ENCODE data around the gene TMEM80.
A peak's percentile ranks its signal among the peaks of the same experiment; 100 is the strongest.

Gene TMEM80

GRCh38 chr11:720017-720641 is 24.5 kb downstream of the TMEM80 start:
- H2BK15ac ChIP-seq (replicated peaks; ENCODE audit: low read depth): no peak overlapping the region
- peak overlapping the region; percentile 41 for H3K9ac ChIP-seq (ENCODE audit: low read length)
- no peak overlapping the region for H4K5ac ChIP-seq (ENCODE audit: low read length)
- H3K4ac ChIP-seq (ENCODE audit: low read depth, low read length): no peak overlapping the region
- H3K18ac ChIP-seq (ENCODE audit: low read length): no peak overlapping the region
- H4K8ac ChIP-seq (ENCODE audit: low read depth, low read length): no peak overlapping the region
- H3K4me2 ChIP-seq (ENCODE audit: low read length): peak overlapping the region; percentile 40
- no peaks in the 10 kb centered on the region for H3K36me3 ChIP-seq (ENCODE audit: control insufficient read depth, insufficient read depth, low read length)
- no peaks in the 10 kb centered on the region for H3K79me2 ChIP-seq (ENCODE audit: control insufficient read depth, insufficient read depth, low read length)
- no peaks in the 10 kb centered on the region for H3K79me1 ChIP-seq (ENCODE audit: low read length)
- DNase-seq: no peak
- WGBS (ENCODE audit: extremely low coverage, insufficient coverage, low lambda C conversion rate): no CpG with 5 or more reads among the region's 35 CpGs
- H3K27me3 ChIP-seq (ENCODE audit: insufficient read depth, low read length, poor library complexity): no peaks in the 10 kb centered on the region
- H2BK5ac ChIP-seq (ENCODE audit: low read length): no peak overlapping the region
- no peak overlapping the region for H2AK5ac ChIP-seq (ENCODE audit: low read length)
- peak overlapping the region; percentile 35 for H3K56ac ChIP-seq (ENCODE audit: low read length)
- H3K23ac ChIP-seq (ENCODE audit: low read length): no peak overlapping the region
- H3K4me3 ChIP-seq (ENCODE audit: low read length): no peak overlapping the region
- no peak overlapping the region for H2BK120ac ChIP-seq (ENCODE audit: low read depth, low read length)
- no peak overlapping the region for H3K27ac ChIP-seq (ENCODE audit: low read depth, low read length)
- H3K4me1 ChIP-seq (ENCODE audit: control insufficient read depth, low read depth, low read length): no peaks in the 10 kb centered on the region

GRCh38 chr11:720642-721246 is 25.1 kb downstream of the TMEM80 start:
- Histone ChIP-seq H3K27me3 (ENCODE audit: insufficient read depth, low read length, poor library complexity) (peaks cover 2% of the 10 kb centered on the region), H3K4me2 (ENCODE audit: low read length) (peak overlapping the region; percentile 40), H2BK5ac (ENCODE audit: low read length) (no peak overlapping the region), H3K4me3 (ENCODE audit: low read length) (no peak overlapping the region), H3K36me3 (ENCODE audit: control insufficient read depth, insufficient read depth, low read length) (no peaks in the 10 kb centered on the region), H3K79me2 (ENCODE audit: control insufficient read depth, insufficient read depth, low read length) (no peaks in the 10 kb centered on the region), H3K18ac (ENCODE audit: low read length) (no peak overlapping the region), H4K8ac (ENCODE audit: low read depth, low read length) (no peak overlapping the region), H2AK5ac (ENCODE audit: low read length) (no peak overlapping the region), H3K4me1 (ENCODE audit: control insufficient read depth, low read depth, low read length) (no peaks in the 10 kb centered on the region), H3K9ac (ENCODE audit: low read length) (peak overlapping the region; percentile 41), H3K27ac (ENCODE audit: low read depth, low read length) (no peak overlapping the region), H3K79me1 (ENCODE audit: low read length) (no peaks in the 10 kb centered on the region), H4K5ac (ENCODE audit: low read length) (no peak overlapping the region), H2BK15ac (replicated peaks; ENCODE audit: low read depth) (no peak overlapping the region), H3K23ac (ENCODE audit: low read length) (no peak overlapping the region), H3K56ac (ENCODE audit: low read length) (peak overlapping the region; percentile 35), H3K4ac (ENCODE audit: low read depth, low read length) (no peak overlapping the region), H2BK120ac (ENCODE audit: low read depth, low read length) (no peak overlapping the region)
- no CpG with 5 or more reads among the region's 53 CpGs for WGBS (ENCODE audit: extremely low coverage, insufficient coverage, low lambda C conversion rate)
- DNase-seq: peak; percentile 77

GRCh38 chr11:721247-721740 is 25.7 kb downstream of the TMEM80 start:
- DNase-seq: no peak
- H3K4ac ChIP-seq (ENCODE audit: low read depth, low read length): no peak overlapping the region
- no peaks in the 10 kb centered on the region for H3K79me1 ChIP-seq (ENCODE audit: low read length)
- H4K8ac ChIP-seq (ENCODE audit: low read depth, low read length): no peak overlapping the region
- no peak overlapping the region for H3K18ac ChIP-seq (ENCODE audit: low read length)
- no peak overlapping the region for H2BK5ac ChIP-seq (ENCODE audit: low read length)
- H3K4me1 ChIP-seq (ENCODE audit: control insufficient read depth, low read depth, low read length): no peaks in the 10 kb centered on the region
- no peak overlapping the region for H4K5ac ChIP-seq (ENCODE audit: low read length)
- no peak overlapping the region for H3K23ac ChIP-seq (ENCODE audit: low read length)
- WGBS (ENCODE audit: extremely low coverage, insufficient coverage, low lambda C conversion rate): no CpG with 5 or more reads among the region's 28 CpGs
- no peak overlapping the region for H3K9ac ChIP-seq (ENCODE audit: low read length)
- H3K4me2 ChIP-seq (ENCODE audit: low read length): no peak overlapping the region
- no peak overlapping the region for H2BK120ac ChIP-seq (ENCODE audit: low read depth, low read length)
- no peak overlapping the region for H3K4me3 ChIP-seq (ENCODE audit: low read length)
- no peaks in the 10 kb centered on the region for H3K36me3 ChIP-seq (ENCODE audit: control insufficient read depth, insufficient read depth, low read length)
- no peak overlapping the region for H3K27ac ChIP-seq (ENCODE audit: low read depth, low read length)
- no peaks in the 10 kb centered on the region for H3K79me2 ChIP-seq (ENCODE audit: control insufficient read depth, insufficient read depth, low read length)
- peaks cover 2% of the 10 kb centered on the region for H3K27me3 ChIP-seq (ENCODE audit: insufficient read depth, low read length, poor library complexity)
- no peak overlapping the region for H3K56ac ChIP-seq (ENCODE audit: low read length)
- no peak overlapping the region for H2BK15ac ChIP-seq (replicated peaks; ENCODE audit: low read depth)
- no peak overlapping the region for H2AK5ac ChIP-seq (ENCODE audit: low read length)

- H3K56ac ChIP-seq (ENCODE audit: low read length): no peak overlapping the region
- H3K27me3 ChIP-seq (ENCODE audit: insufficient read depth, low read length, poor library complexity): peaks cover 2% of the 10 kb centered on the region
- no peak overlapping the region for H3K9ac ChIP-seq (ENCODE audit: low read length)
- H3K23ac ChIP-seq (ENCODE audit: low read length): no peak overlapping the region
- H2BK120ac ChIP-seq (ENCODE audit: low read depth, low read length): no peak overlapping the region
- H3K18ac ChIP-seq (ENCODE audit: low read length): no peak overlapping the region
- no peak overlapping the region for H2AK5ac ChIP-seq (ENCODE audit: low read length)
- H3K4me3 ChIP-seq (ENCODE audit: low read length): no peak overlapping the region
- H3K4me1 ChIP-seq (ENCODE audit: control insufficient read depth, low read depth, low read length): no peaks in the 10 kb centered on the region
- H4K8ac ChIP-seq (ENCODE audit: low read depth, low read length): no peak overlapping the region
- H3K79me1 ChIP-seq (ENCODE audit: low read length): no peaks in the 10 kb centered on the region
- H2BK5ac ChIP-seq (ENCODE audit: low read length): no peak overlapping the region
- no peaks in the 10 kb centered on the region for H3K36me3 ChIP-seq (ENCODE audit: control insufficient read depth, insufficient read depth, low read length)
- DNase-seq: no peak
- no peak overlapping the region for H3K4ac ChIP-seq (ENCODE audit: low read depth, low read length)
- no peaks in the 10 kb centered on the region for H3K79me2 ChIP-seq (ENCODE audit: control insufficient read depth, insufficient read depth, low read length)
- WGBS (ENCODE audit: extremely low coverage, insufficient coverage, low lambda C conversion rate): no CpG with 5 or more reads among the region's 33 CpGs
- no peak overlapping the region for H4K5ac ChIP-seq (ENCODE audit: low read length)
- no peak overlapping the region for H3K27ac ChIP-seq (ENCODE audit: low read depth, low read length)
- H3K4me2 ChIP-seq (ENCODE audit: low read length): no peak overlapping the region
- no peak overlapping the region for H2BK15ac ChIP-seq (replicated peaks; ENCODE audit: low read depth)
Observed at GRCh38 chr11:721741-722345, 26.2 kb downstream of the TMEM80 start.

- no peak overlapping the region for H2BK5ac ChIP-seq (ENCODE audit: low read length)
- H2AK5ac ChIP-seq (ENCODE audit: low read length): no peak overlapping the region
- no peaks in the 10 kb centered on the region for H3K36me3 ChIP-seq (ENCODE audit: control insufficient read depth, insufficient read depth, low read length)
- no peak overlapping the region for H3K9ac ChIP-seq (ENCODE audit: low read length)
- no peaks in the 10 kb centered on the region for H3K4me1 ChIP-seq (ENCODE audit: control insufficient read depth, low read depth, low read length)
- H4K8ac ChIP-seq (ENCODE audit: low read depth, low read length): no peak overlapping the region
- no peak overlapping the region for H3K4ac ChIP-seq (ENCODE audit: low read depth, low read length)
- H3K79me1 ChIP-seq (ENCODE audit: low read length): no peaks in the 10 kb centered on the region
- WGBS (ENCODE audit: extremely low coverage, insufficient coverage, low lambda C conversion rate): no CpG with 5 or more reads among the region's 20 CpGs
- H3K79me2 ChIP-seq (ENCODE audit: control insufficient read depth, insufficient read depth, low read length): no peaks in the 10 kb centered on the region
- no peak overlapping the region for H3K23ac ChIP-seq (ENCODE audit: low read length)
- H3K27me3 ChIP-seq (ENCODE audit: insufficient read depth, low read length, poor library complexity): peaks cover 2% of the 10 kb centered on the region
- H2BK15ac ChIP-seq (replicated peaks; ENCODE audit: low read depth): no peak overlapping the region
- no peak overlapping the region for H2BK120ac ChIP-seq (ENCODE audit: low read depth, low read length)
- no peak overlapping the region for H4K5ac ChIP-seq (ENCODE audit: low read length)
- no peak overlapping the region for H3K56ac ChIP-seq (ENCODE audit: low read length)
- no peak overlapping the region for H3K4me2 ChIP-seq (ENCODE audit: low read length)
- H3K4me3 ChIP-seq (ENCODE audit: low read length): no peak overlapping the region
- no peak overlapping the region for H3K18ac ChIP-seq (ENCODE audit: low read length)
- no peak overlapping the region for H3K27ac ChIP-seq (ENCODE audit: low read depth, low read length)
- DNase-seq: no peak
Observed at GRCh38 chr11:722346-722811, 26.8 kb downstream of the TMEM80 start.
